HUES64 (cell line): ENCODE measurements around the gene HVCN1.

ENCODE experiments used
- H3K27ac ChIP-seq: 2 replicates; pipeline ENCODE4 v1.7.0; 2013; ENCODE audit warnings: low read depth, low read length, inconsistent platforms
- H3K27me3 ChIP-seq: 2 replicates; pipeline ENCODE4 v1.6.1; 2013; ENCODE audit warnings: mild to moderate bottlenecking, low read length; ENCODE audit not compliant: insufficient read depth
- H3K36me3 ChIP-seq: 2 replicates; pipeline ENCODE4 v1.6.1; 2013; ENCODE audit warnings: mild to moderate bottlenecking, low read length; ENCODE audit not compliant: insufficient read depth
- H3K4me1 ChIP-seq: 2 replicates; pipeline ENCODE4 v1.6.1; 2013; ENCODE audit warnings: mild to moderate bottlenecking, low read length, moderate library complexity; ENCODE audit not compliant: insufficient read depth
- H3K4me3 ChIP-seq: 2 replicates; pipeline ENCODE4 v1.5.1; 2013; ENCODE audit warnings: mild to moderate bottlenecking, low read length, moderate library complexity
- H3K9ac ChIP-seq: 2 replicates; pipeline ENCODE4 v1.6.1; 2013; ENCODE audit warnings: mild to moderate bottlenecking, low read depth, low read length
- H3K9me3 ChIP-seq: 2 replicates; pipeline ENCODE4 v1.6.1; 2013; ENCODE audit warnings: low read depth, low read length; ENCODE audit not compliant: insufficient read depth
- WGBS: fragments of 150-250, 120-280 bp; methylation state at CpG from one replicate; pipeline ENCODE4 v1.1.7; 2013; ENCODE audit warnings: missing lambda C conversion rate; 5-methylcytosine and 5-hydroxymethylcytosine counted together

Gene HVCN1

GRCh38 chr12:110639336-110640141 is 49.4 kb downstream of the HVCN1 start:
- Histone ChIP-seq H3K9me3 (no peaks in the 10 kb centered on the region), H3K27me3 (no peaks in the 10 kb centered on the region), H3K36me3 (no peaks in the 10 kb centered on the region), H3K27ac (no peak overlapping the region), H3K9ac (no peak overlapping the region), H3K4me1 (peaks cover 10% of the 10 kb centered on the region), H3K4me3 (no peak overlapping the region)
- WGBS: 93% methylated on average over 7 of the region's 7 CpGs

DNA sequence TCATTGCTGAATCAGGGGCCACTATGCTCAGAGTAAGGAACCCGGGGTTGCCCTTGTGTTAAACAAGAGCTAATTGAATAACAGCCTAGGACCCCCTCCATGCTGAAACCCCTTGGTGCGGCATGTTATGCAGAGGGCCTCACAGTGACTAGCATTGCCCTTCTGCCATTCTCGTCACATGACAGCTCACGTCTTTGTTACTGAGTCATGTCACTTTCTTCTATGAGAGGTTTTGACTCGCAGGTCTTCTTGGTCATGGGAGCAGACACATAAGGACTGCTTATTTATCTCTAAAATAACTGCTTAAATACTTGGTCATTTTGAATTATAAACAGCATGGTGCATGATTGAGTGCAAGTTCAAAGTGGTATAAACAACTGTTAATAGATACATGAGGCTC is 50.1 kb downstream of the HVCN1 start:
- Histone ChIP-seq H3K4me1 (peaks cover 10% of the 10 kb centered on the region), H3K9ac (no peak overlapping the region), H3K36me3 (no peaks in the 10 kb centered on the region)

DNA sequence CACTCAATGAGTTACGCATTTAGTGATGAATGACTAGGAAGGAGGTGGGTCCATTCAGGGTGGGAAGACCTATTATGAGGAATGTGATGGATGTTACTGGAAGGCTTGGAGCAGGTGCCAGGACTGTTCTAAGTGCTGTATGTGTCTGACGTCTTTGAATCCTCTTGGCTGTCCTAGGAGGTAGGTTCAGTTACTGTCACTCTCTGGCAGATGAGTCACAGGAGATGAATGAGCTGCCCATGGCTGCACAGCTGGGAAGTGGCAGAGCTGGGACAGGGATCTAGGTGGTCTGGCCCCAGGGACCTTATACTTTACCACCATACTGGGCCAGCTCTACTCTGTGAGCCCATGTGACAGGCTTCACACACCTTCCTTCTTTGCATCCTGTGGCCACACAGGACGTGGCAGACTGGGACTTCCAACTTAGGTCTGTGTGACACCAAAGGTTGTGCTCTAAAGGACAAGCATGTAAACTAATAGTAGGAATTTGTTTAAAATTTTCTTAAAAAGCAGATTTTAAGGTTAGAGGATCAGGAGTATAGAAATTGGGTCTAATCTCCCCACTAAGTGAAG is 51.0 kb downstream of the HVCN1 start:
- 85% methylated on average over 3 of the region's 3 CpGs for WGBS
- H3K27me3 ChIP-seq: no peaks in the 10 kb centered on the region
- H3K9me3 ChIP-seq: no peaks in the 10 kb centered on the region
- H3K36me3 ChIP-seq: no peaks in the 10 kb centered on the region
- no peak overlapping the region for H3K4me3 ChIP-seq
- H3K4me1 ChIP-seq: peaks cover 10% of the 10 kb centered on the region
- H3K27ac ChIP-seq: no peak overlapping the region
- no peak overlapping the region for H3K9ac ChIP-seq

More for the DNA sequence above, 50.1 kb downstream of the HVCN1 start:
- Histone ChIP-seq H3K27ac (no peak overlapping the region; the same call in 1 of the 2 replicates), H3K9me3 (no peaks in the 10 kb centered on the region), H3K4me3 (no peak overlapping the region), H3K27me3 (no peaks in the 10 kb centered on the region)
- 89% methylated on average over 5 of the region's 5 CpGs for WGBS

GRCh38 chr12:110636516-110636915 is 52.4 kb downstream of the HVCN1 start:
- Histone ChIP-seq H3K9me3 (no peaks in the 10 kb centered on the region), H3K4me3 (no peak overlapping the region), H3K27me3 (no peaks in the 10 kb centered on the region), H3K27ac (no peak overlapping the region), H3K9ac (no peak overlapping the region), H3K36me3 (no peaks in the 10 kb centered on the region), H3K4me1 (peaks cover 4% of the 10 kb centered on the region)
- WGBS: 93% methylated on average over 5 of the region's 5 CpGs

DNA sequence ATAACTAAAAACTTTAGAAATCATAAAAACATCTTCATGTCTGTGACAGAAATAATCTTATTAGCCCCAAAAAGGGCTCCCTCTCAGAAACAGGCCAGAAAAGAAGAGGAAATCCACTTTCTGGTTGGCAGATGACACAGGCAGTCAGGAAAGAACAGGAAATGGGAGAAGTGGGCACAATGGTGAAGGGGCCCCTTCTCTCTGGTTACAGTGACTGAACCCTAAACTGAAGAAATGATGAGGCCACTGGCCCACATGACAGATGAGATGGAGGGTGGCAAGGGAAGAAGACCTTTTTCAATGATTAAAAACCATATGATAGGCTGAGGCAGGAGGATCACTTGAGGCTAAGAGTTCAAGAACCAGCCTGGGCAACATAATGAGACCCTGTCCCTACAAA is 53.9 kb downstream of the HVCN1 start:
- H3K9me3 ChIP-seq: no peaks in the 10 kb centered on the region
- no peak overlapping the region for H3K9ac ChIP-seq
- H3K4me1 ChIP-seq: no peaks in the 10 kb centered on the region
- no peaks in the 10 kb centered on the region for H3K27me3 ChIP-seq
- H3K36me3 ChIP-seq: no peaks in the 10 kb centered on the region
- no peak overlapping the region for H3K27ac ChIP-seq
- no peak overlapping the region for H3K4me3 ChIP-seq

- no peaks in the 10 kb centered on the region for H3K4me1 ChIP-seq
- H3K36me3 ChIP-seq: peaks cover 14% of the 10 kb centered on the region; the same call in 1 of the 2 replicates
- WGBS: 90% methylated on average over 5 of the region's 8 CpGs
- H3K9me3 ChIP-seq: no peaks in the 10 kb centered on the region
- no peaks in the 10 kb centered on the region for H3K27me3 ChIP-seq
- no peak overlapping the region for H3K9ac ChIP-seq
- no peak overlapping the region for H3K4me3 ChIP-seq
- H3K27ac ChIP-seq: no peak overlapping the region
Measured at GRCh38 chr12:110627500-110628195, 61.3 kb downstream of the HVCN1 start.

GRCh38 chr12:110622582-110622981 is 66.3 kb downstream of the HVCN1 start:
- Histone ChIP-seq H3K9me3 (no peaks in the 10 kb centered on the region), H3K27ac (no peak overlapping the region), H3K27me3 (no peaks in the 10 kb centered on the region), H3K4me3 (no peak overlapping the region), H3K9ac (no peak overlapping the region), H3K4me1 (no peaks in the 10 kb centered on the region), H3K36me3 (0 out of 2 replicates have a peak, but pooled peaks cover 1% of the 10 kb centered on the region)
- 98% methylated on average over 3 of the region's 3 CpGs for WGBS

GRCh38 chr12:110619534-110619953 is 69.4 kb downstream of the HVCN1 start:
- H3K27me3 ChIP-seq: no peaks in the 10 kb centered on the region
- H3K9ac ChIP-seq: no peak overlapping the region
- H3K4me1 ChIP-seq: peaks cover 1% of the 10 kb centered on the region; the same call in 1 of the 2 replicates
- H3K36me3 ChIP-seq: no peaks in the 10 kb centered on the region
- no peak overlapping the region for H3K27ac ChIP-seq
- no peaks in the 10 kb centered on the region for H3K9me3 ChIP-seq
- no peak overlapping the region for H3K4me3 ChIP-seq
- 69% methylated on average over 4 of the region's 4 CpGs for WGBS

GRCh38 chr12:110616471-110617115 is 72.3 kb downstream of the HVCN1 start:
- H3K4me1 ChIP-seq: peaks cover 4% of the 10 kb centered on the region; the same call in 1 of the 2 replicates
- H3K4me3 ChIP-seq: no peak overlapping the region
- WGBS: 93% methylated on average over 5 of the region's 5 CpGs
- H3K27me3 ChIP-seq: no peaks in the 10 kb centered on the region
- H3K9ac ChIP-seq: no peak overlapping the region
- no peaks in the 10 kb centered on the region for H3K36me3 ChIP-seq
- H3K9me3 ChIP-seq: no peaks in the 10 kb centered on the region
- no peak overlapping the region for H3K27ac ChIP-seq

DNA sequence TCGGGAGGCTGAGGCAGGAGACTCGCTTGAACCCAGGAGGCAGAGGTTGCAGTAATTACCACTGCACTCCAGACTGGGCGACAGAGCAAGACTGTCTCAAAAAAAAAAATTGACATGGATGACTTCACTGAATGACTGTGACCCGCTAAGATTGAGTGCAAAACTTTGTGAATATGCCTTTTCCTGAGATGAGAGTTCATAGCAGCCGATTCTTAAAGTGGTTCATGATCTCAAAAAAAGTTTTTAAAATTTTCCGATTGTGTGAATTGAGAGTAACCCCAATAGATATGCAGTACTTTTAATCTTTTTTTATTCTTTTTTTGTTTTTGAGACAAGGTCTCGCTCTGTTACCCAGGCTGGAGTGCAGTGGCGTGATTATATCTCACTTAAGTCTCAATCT is 73.7 kb downstream of the HVCN1 start:
- Histone ChIP-seq H3K27ac (no peak overlapping the region), H3K4me1 (peaks cover 4% of the 10 kb centered on the region; the same call in 1 of the 2 replicates), H3K36me3 (no peaks in the 10 kb centered on the region), H3K9me3 (no peaks in the 10 kb centered on the region), H3K4me3 (no peak overlapping the region), H3K9ac (no peak overlapping the region), H3K27me3 (no peaks in the 10 kb centered on the region)
- WGBS: 91% methylated on average over 8 of the region's 8 CpGs
